K562 (cell line): ENCODE measurements around the gene SNX17. TPM values are rescaled to one million over a fixed set of nuclear protein-coding genes. Genes with fewer than 3 reads are reported as not detected.

Experiments
- ATAC-seq: fragments of 200-7000 bp; cut with Tn5 transposase; 3 replicates; pipeline ENCODE4 v1.9.1; 2020; ENCODE audit warnings: moderate library complexity
- BruUV-seq: library from RNA; stranded (reverse); fragments of 400-500 nt; replicated peaks from 2 replicates; lab custom pipeline; 2021; lab: Mats Ljungman, UMichigan
- CTCF ChIA-PET: fragments of 300-600 bp; formaldehyde crosslinking; extraction: SDS; loops from one replicate; lab custom pipeline; 2021; ENCODE audit warnings: low intra/inter-chr PET ratio; lab: Yijun Ruan, JAX
- POLR2A ChIA-PET: fragments of 300-600, 350-650 bp; sonication (Branson Sonifier 250); formaldehyde crosslinking; extraction: SDS; loops from one replicate; lab custom pipeline; 2021; ENCODE audit warnings: antibody characterized with exemption, inconsistent platforms; lab: Yijun Ruan, JAX
- DNase-seq, 4 experiments: peaks; one replicate each; pipeline versions ENCODE4 v3.0.0 to v3.0.0-alpha.2; 2011 to 2018; ENCODE audit warnings: low spot score in 3 of 4, mixed read lengths in 3 of 4; ENCODE audit errors: extremely low read depth in 1 of 4
- FAIRE-seq: peaks from 2 replicates; lab custom pipeline; 2011; peaks lifted over from hg19 to GRCh38; lab: Jason Lieb, UNC
- H2AFZ ChIP-seq: 2 replicates; pipeline ENCODE4 v1.6.0; 2011; ENCODE audit warnings: low read depth, low read length, control low read depth, inconsistent platforms
- H3K27ac ChIP-seq: fragments of 200-600 bp; 3 replicates; pipeline ENCODE4 v1.8.0; 2011; ENCODE audit warnings: low read depth, mild to moderate bottlenecking, control low read depth, inconsistent platforms, low read length, moderate library complexity, mixed read lengths; ENCODE audit errors: extremely low read depth
- H3K27me3 ChIP-seq, 2 experiments: fragments of 300-600 bp in 1 of 2; 2 replicates in 1 of 2; 3 replicates in 1 of 2; pipeline versions ENCODE4 v1.6.0 to v1.8.0; 2011; ENCODE audit warnings: inconsistent platforms in 2 of 2, low read length in 2 of 2, mild to moderate bottlenecking in 1 of 2, mixed read lengths in 1 of 2, moderate library complexity in 1 of 2; ENCODE audit not compliant: control insufficient read depth in 2 of 2, insufficient read depth in 2 of 2
- H3K36me3 ChIP-seq: fragments of 300-600 bp; 3 replicates; pipeline ENCODE4 v1.8.0; 2011; ENCODE audit warnings: mild to moderate bottlenecking, low read length, inconsistent platforms; ENCODE audit not compliant: control insufficient read depth, insufficient read depth
- H3K4me1 ChIP-seq, 2 experiments: fragments of 200-600 bp in 1 of 2; replicated peaks in 1 of 2; 2 replicates in 1 of 2; 3 replicates in 1 of 2; pipeline versions ENCODE4 v1.5.1 to v1.8.0; 2011; ENCODE audit warnings: inconsistent platforms in 2 of 2, low read length in 2 of 2, mild to moderate bottlenecking in 1 of 2, mixed read lengths in 1 of 2, moderate library complexity in 1 of 2; ENCODE audit not compliant: control insufficient read depth in 2 of 2, insufficient read depth in 2 of 2
- H3K4me2 ChIP-seq: 2 replicates; pipeline ENCODE4 v1.6.1; 2011; ENCODE audit warnings: low read length, control low read depth, inconsistent platforms, mixed read lengths; ENCODE audit not compliant: insufficient read depth
- H3K4me3 ChIP-seq: fragments of 200-600 bp; sonication (generic), shearing (Covaris generic); 2 replicates; pipeline ENCODE4 v1.5.1; 2016; ENCODE audit warnings: control low read depth, inconsistent platforms
- H3K79me2 ChIP-seq: fragments of 200-600 bp; 3 replicates; pipeline ENCODE4 v1.8.0; 2011; ENCODE audit warnings: low read length, inconsistent platforms; ENCODE audit not compliant: control insufficient read depth, insufficient read depth
- H3K9ac ChIP-seq, 2 experiments: 2 replicates each; pipeline versions ENCODE4 v1.6.0 to v1.6.1; 2011; ENCODE audit warnings: low read depth in 2 of 2, low read length in 2 of 2, control low read depth in 1 of 2, inconsistent platforms in 1 of 2, mild to moderate bottlenecking in 1 of 2, mixed read lengths in 1 of 2; ENCODE audit not compliant: insufficient read depth in 1 of 2
- H3K9me1 ChIP-seq: one replicate; pipeline ENCODE4 v1.6.0; 2011; ENCODE audit warnings: inconsistent platforms, mild to moderate bottlenecking, low read length, moderate library complexity; ENCODE audit not compliant: control insufficient read depth, insufficient read depth
- H3K9me3 ChIP-seq: replicated peaks from 2 replicates; pipeline ENCODE4 v1.5.1; 2011; ENCODE audit warnings: low read depth, low read length, inconsistent platforms; ENCODE audit not compliant: control insufficient read depth, insufficient read depth
- H4K20me1 ChIP-seq: replicated peaks from 2 replicates; pipeline ENCODE4 v1.6.1; 2011; ENCODE audit warnings: low read length, inconsistent platforms, mixed read lengths; ENCODE audit not compliant: control insufficient read depth, insufficient read depth
- ATF3 ChIP-seq, 2 experiments: fragments of 450-650 bp in 1 of 2; sonication (generic) in 1 of 2; formaldehyde crosslinking in 1 of 2; IDR thresholded peaks in 1 of 2; conservative IDR thresholded peaks in 1 of 2; 2 replicates each; pipeline versions ENCODE4 v1.6.1 to v1.8.1; 2016 to 2023; ENCODE audit warnings: mild to moderate bottlenecking in 2 of 2, moderate library complexity in 2 of 2, inconsistent platforms in 1 of 2, missing genetic modification reagents in 1 of 2
- ATF7 ChIP-seq: fragments of 450-650 bp; IDR thresholded peaks from 2 replicates; pipeline ENCODE4 v1.7.1; 2014; ENCODE audit warnings: mild to moderate bottlenecking, moderate library complexity
- CBFA2T2 ChIP-seq: fragments of 450-650 bp; conservative IDR thresholded peaks from 2 replicates; pipeline ENCODE4 v1.6.1; 2017; ENCODE audit warnings: mild to moderate bottlenecking
- E2F6 ChIP-seq, 2 experiments: IDR thresholded peaks; 2 replicates each; pipeline ENCODE4 v1.6.1; 2011; ENCODE audit warnings: borderline replicate concordance in 1 of 2, control low read depth in 1 of 2, low read depth in 1 of 2, low read length in 1 of 2, mild to moderate bottlenecking in 1 of 2, mixed read lengths in 1 of 2, moderate library complexity in 1 of 2; ENCODE audit not compliant: insufficient read depth in 1 of 2, insufficient read length in 1 of 2, poor library complexity in 1 of 2, severe bottlenecking in 1 of 2; ENCODE audit errors: extremely low read depth in 1 of 2
- GABPB1 ChIP-seq: sonication (generic); formaldehyde crosslinking; IDR thresholded peaks from 2 replicates; pipeline ENCODE4 v1.8.0; 2022; ENCODE audit warnings: mild to moderate bottlenecking, missing genetic modification reagents
- LCOR ChIP-seq: sonication (generic); formaldehyde crosslinking; IDR thresholded peaks from 2 replicates; pipeline ENCODE4 v1.8.0; 2022; ENCODE audit warnings: mild to moderate bottlenecking, missing genetic modification reagents
- MTA2 ChIP-seq: fragments of 450-650 bp; IDR thresholded peaks from 2 replicates; pipeline ENCODE4 v1.6.1; 2016; ENCODE audit warnings: low read depth
- NEUROD1 ChIP-seq: fragments of 150-350 bp; IDR thresholded peaks from 2 replicates; pipeline ENCODE4 v1.6.1; 2014; ENCODE audit warnings: borderline replicate concordance, low read length, low read depth; ENCODE audit not compliant: partially characterized antibody
- SIN3A ChIP-seq, 2 experiments: fragments of 150-350 bp in 1 of 2; IDR thresholded peaks; 2 replicates each; pipeline ENCODE4 v1.6.1; 2011 to 2016; ENCODE audit warnings: borderline replicate concordance in 2 of 2, low read depth in 2 of 2, low read length in 2 of 2, mild to moderate bottlenecking in 2 of 2, moderate library complexity in 2 of 2; ENCODE audit not compliant: control insufficient read depth in 1 of 2
- ZBTB7A ChIP-seq: IDR thresholded peaks from 2 replicates; pipeline ENCODE4 v1.6.1; 2011; ENCODE audit warnings: low read depth, mild to moderate bottlenecking, low read length, moderate library complexity, borderline replicate concordance; ENCODE audit not compliant: control insufficient read depth
- ZNF584 ChIP-seq: fragments of 200-800 bp; sonication (Bioruptor generic); IDR thresholded peaks from 2 replicates; pipeline ENCODE4 v1.6.1; 2016; ENCODE audit warnings: low read depth, mild to moderate bottlenecking, missing genetic modification characterization, missing compliant biosample characterization
- WGBS: fragments of 100-300 bp; shearing (Covaris generic); methylation state at CpG from one replicate; pipeline ENCODE4 v1.1.6; 2016; ENCODE audit warnings: low coverage, mixed read lengths; ENCODE audit not compliant: insufficient coverage; ENCODE audit errors: missing lambda C conversion rate; 5-methylcytosine and 5-hydroxymethylcytosine counted together
- in situ Hi-C: fragments of 300-500 bp; cut with MboI; formaldehyde crosslinking; loops from 4 replicates; pipeline ENCODE4 v1.15.0; 2018; ENCODE audit warnings: inconsistent platforms, mixed read lengths
- intact Hi-C: fragments of 100-400 bp; cut with micrococcal nuclease; formaldehyde crosslinking; loops from 2 replicates; pipeline ENCODE4 v1.14.2; 2022
- polyA plus RNA-seq, 8 experiments: library from polyadenylated mRNA; depleted of rRNA in 4 of 8; stranded (reverse) in 5 of 8; unstranded in 3 of 8; fragments of >200 nt; fragmentation: Nextera tagmentation in 2 of 8; fragmentation: Illumina TruSeq in 1 of 8; extraction: Ambion mirVana in 2 of 8; extraction: Trizol in 1 of 8; gene quantifications; 2 replicates each; pipeline versions ENCODE4 v1.2.1 to v1.2.3, GENCODE V29; 2011 to 2014; ENCODE audit warnings: inconsistent platforms in 1 of 8, missing spikeins in 1 of 8
- total RNA-seq, 7 experiments: library from RNA; depleted of rRNA in 6 of 7; stranded (reverse); fragments of >200 nt in 6 of 7; fragmentation: Illumina TruSeq in 2 of 7; extraction: Trizol in 2 of 7; gene quantifications; 2 replicates each; pipeline versions ENCODE4 v1.2.1 to v1.2.3, GENCODE V29; 2011 to 2021; ENCODE audit warnings: low replicate concordance in 1 of 7
- TF ChIP-seq, protein P1 (sequence below): fragments of 450-650 bp; IDR thresholded peaks from 2 replicates; pipeline ENCODE4 v1.7.1; 2018; ENCODE audit warnings: mild to moderate bottlenecking, low read depth; ENCODE audit not compliant: partially characterized antibody

The SNX17 gene
- total and polyA plus RNA-seq, 9 of the 15 experiments (the other 6 are each of a cell fraction or from before 2014, with no cell fraction given) = 3.0 to 75.7 (median 54.6) TPM

DNA sequence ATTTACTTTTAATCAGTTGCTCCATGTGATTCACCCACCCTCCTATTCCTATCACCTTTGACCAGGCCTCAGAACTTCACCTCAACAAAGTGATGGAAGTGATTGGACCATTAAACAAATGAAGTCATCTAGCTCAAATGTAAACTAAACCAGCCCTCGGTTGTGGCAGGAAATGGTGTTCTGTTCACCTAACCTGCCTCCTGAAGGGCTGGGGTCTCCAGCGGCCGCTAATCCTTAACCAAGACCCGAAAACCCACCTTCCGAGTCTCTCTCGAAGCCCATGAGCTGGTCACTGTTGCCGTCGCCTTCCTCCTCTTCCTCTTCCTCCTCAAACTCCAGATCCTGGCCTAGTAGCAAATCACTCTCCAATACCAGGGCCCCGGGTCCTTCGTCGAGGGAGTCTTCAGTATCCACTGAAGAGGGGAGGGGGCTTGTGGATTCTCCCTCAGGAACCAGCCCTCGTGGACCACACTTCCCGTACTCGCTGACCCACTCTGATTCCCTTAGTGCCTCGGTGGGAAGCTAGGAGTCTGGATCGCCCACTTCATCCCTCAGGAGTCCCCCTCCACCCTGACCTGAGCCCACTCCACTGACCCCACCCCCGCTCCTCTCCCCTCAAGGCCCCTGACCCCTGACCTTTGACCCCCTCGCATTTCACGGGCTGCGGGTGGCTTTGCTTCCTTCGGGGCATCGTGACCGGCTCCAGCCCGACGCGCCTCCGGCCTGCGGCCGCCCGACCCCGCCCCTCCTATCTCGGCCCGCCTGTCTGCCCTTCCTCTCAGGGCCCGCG lies 9.6 kb downstream of the SNX17 start:
- in situ Hi-C loops (no loop called here), intact Hi-C loops (no loop called here)
- Histone ChIP-seq H3K79me2 (peaks cover 16% of the 10 kb centered on the region; the same call in 2 of the 3 replicates), H3K9me1 (no peaks in the 10 kb centered on the region), H3K4me2 (peak overlapping the region; percentile 95), H3K4me3 (peak overlapping the region; percentile 84), H3K27me3 (no peaks in the 10 kb centered on the region), H3K9ac (peak overlapping the region; percentile 83 to 94), H3K9me3 (no peaks in the 10 kb centered on the region), H3K36me3 (peaks cover 81% of the 10 kb centered on the region), H4K20me1 (no peaks in the 10 kb centered on the region), H2AFZ (peak overlapping the region; percentile 47), H3K27ac (peak overlapping the region; percentile 92), H3K4me1 (peaks cover 7 to 42% of the 10 kb centered on the region in 2 experiments)
- ChIA-PET POLR2A (interaction anchor here (0.6 to 4.3 kb wide), 16 partner anchors 10 to 294 kb away, joined by 3 to 41 read pairs (median 4); partner anchors contain the start of genes EIF2B4, GTF3C2, KHK and PPM1G), CTCF (no interaction called here)
- DNase-seq (peak; percentile 30 to 84 (median 36)), ATAC-seq (peak; percentile 5), FAIRE-seq (peak; percentile 82)
- BruUV-seq = TSS peak; percentile 12
- 2% methylated on average over 33 of the region's 35 CpGs for WGBS
- 0 out of 2 replicates have a peak, but pooled peaks have one; percentile 39 for TF ChIP-seq GABPB1 (CRISPR knock-in tag)
- peak; percentile 32; the same call in 1 of the 2 replicates for TF ChIP-seq ATF7
- TF ChIP-seq E2F6 (IDR thresholded peaks at IDR 0.05; ENCODE audit: borderline replicate concordance in 1 of 2, extremely low read depth in 1 of 2, insufficient read depth in 1 of 2, insufficient read length in 1 of 2, low read depth in 1 of 2, low read length in 1 of 2, poor library complexity in 1 of 2, severe bottlenecking in 1 of 2) = peak; percentile 13 to 35
- TF ChIP-seq CBFA2T2 = 0 out of 2 replicates have a peak, but pooled peaks have one; percentile 17
- peak; percentile 86; the same call in 1 of the 2 replicates for TF ChIP-seq ZBTB7A
- TF ChIP-seq ZNF584 (CRISPR knock-in tag) = 0 out of 2 replicates have a peak, but pooled peaks have one; percentile 71
- TF ChIP-seq, protein P1, sequence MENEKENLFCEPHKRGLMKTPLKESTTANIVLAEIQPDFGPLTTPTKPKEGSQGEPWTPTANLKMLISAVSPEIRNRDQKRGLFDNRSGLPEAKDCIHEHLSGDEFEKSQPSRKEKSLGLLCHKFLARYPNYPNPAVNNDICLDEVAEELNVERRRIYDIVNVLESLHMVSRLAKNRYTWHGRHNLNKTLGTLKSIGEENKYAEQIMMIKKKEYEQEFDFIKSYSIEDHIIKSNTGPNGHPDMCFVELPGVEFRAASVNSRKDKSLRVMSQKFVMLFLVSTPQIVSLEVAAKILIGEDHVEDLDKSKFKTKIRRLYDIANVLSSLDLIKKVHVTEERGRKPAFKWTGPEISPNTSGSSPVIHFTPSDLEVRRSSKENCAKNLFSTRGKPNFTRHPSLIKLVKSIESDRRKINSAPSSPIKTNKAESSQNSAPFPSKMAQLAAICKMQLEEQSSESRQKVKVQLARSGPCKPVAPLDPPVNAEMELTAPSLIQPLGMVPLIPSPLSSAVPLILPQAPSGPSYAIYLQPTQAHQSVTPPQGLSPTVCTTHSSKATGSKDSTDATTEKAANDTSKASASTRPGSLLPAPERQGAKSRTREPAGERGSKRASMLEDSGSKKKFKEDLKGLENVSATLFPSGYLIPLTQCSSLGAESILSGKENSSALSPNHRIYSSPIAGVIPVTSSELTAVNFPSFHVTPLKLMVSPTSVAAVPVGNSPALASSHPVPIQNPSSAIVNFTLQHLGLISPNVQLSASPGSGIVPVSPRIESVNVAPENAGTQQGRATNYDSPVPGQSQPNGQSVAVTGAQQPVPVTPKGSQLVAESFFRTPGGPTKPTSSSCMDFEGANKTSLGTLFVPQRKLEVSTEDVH = no peak
- peak; percentile 63; the same call in 1 of the 2 replicates for TF ChIP-seq MTA2
- TF ChIP-seq ATF3 (IDR thresholded peaks at IDR 0.05) = no peak
- TF ChIP-seq ATF3 (CRISPR knock-in tag; conservative IDR thresholded peaks at IDR 0.05) = no peak
- TF ChIP-seq LCOR (CRISPR knock-in tag) = peak; percentile 57; the same call in 1 of the 2 replicates
- TF ChIP-seq SIN3A (IDR thresholded peaks at IDR 0.05; ENCODE audit: borderline replicate concordance in 2 of 2, control insufficient read depth in 1 of 2, low read depth in 2 of 2, low read length in 2 of 2) = peak in 1 of 2 experiments; percentile 39; a peak in 1 of 4 replicates
- TF ChIP-seq NEUROD1 = peak; percentile 3
